DOHH2 (cell line): Measurements from ENCODE around the gene PSMD4.

ENCODE experiments used
- H3F3A ChIP-seq: fragments of 200-600 bp; sonication (generic), shearing (Covaris generic); 2 replicates; pipeline ENCODE4 v1.6.0; 2016; ENCODE audit warnings: antibody characterized with exemption, mild to moderate bottlenecking; ENCODE audit not compliant: control insufficient read depth, insufficient read depth
- H3K27ac ChIP-seq: fragments of 200-600 bp; sonication (generic); 2 replicates; pipeline ENCODE4 v1.5.1; 2014; ENCODE audit warnings: low read depth, mild to moderate bottlenecking, low read length, moderate library complexity
- H3K27me3 ChIP-seq: fragments of 200-600 bp; sonication (generic); 2 replicates; pipeline ENCODE4 v1.6.1; 2014; ENCODE audit warnings: mild to moderate bottlenecking, low read length, mixed read lengths; ENCODE audit not compliant: control insufficient read depth
- H3K36me3 ChIP-seq: fragments of 200-600 bp; sonication (generic); 2 replicates; pipeline ENCODE4 v1.6.1; 2014; ENCODE audit warnings: mild to moderate bottlenecking, low read length, moderate library complexity, mixed read lengths; ENCODE audit not compliant: control insufficient read depth
- H3K4me1 ChIP-seq: fragments of 200-600 bp; sonication (generic); 2 replicates; pipeline ENCODE4 v1.6.1; 2014; ENCODE audit warnings: mild to moderate bottlenecking, low read length, mixed read lengths; ENCODE audit not compliant: control insufficient read depth
- H3K4me2 ChIP-seq: fragments of 200-600 bp; sonication (generic); 2 replicates; pipeline ENCODE4 v1.6.0; 2014; ENCODE audit warnings: mild to moderate bottlenecking, low read length, moderate library complexity
- H3K4me3 ChIP-seq: fragments of 200-600 bp; sonication (generic); 2 replicates; pipeline ENCODE4 v1.5.1; 2014; ENCODE audit warnings: mild to moderate bottlenecking, low read length, mixed read lengths
- H3K79me2 ChIP-seq: fragments of 200-600 bp; sonication (generic); 2 replicates; pipeline ENCODE4 v1.6.1; 2014; ENCODE audit warnings: mild to moderate bottlenecking, low read length, mixed read lengths; ENCODE audit not compliant: control insufficient read depth
- H3K9me2 ChIP-seq: fragments of 200-600 bp; sonication (generic); replicated peaks from 2 replicates; pipeline ENCODE4 v1.6.1; 2014; ENCODE audit warnings: mild to moderate bottlenecking, low read length, mixed read lengths; ENCODE audit not compliant: control insufficient read depth
- H3K9me3 ChIP-seq: fragments of 200-600 bp; sonication (generic); 2 replicates; pipeline ENCODE4 v1.6.1; 2014; ENCODE audit warnings: antibody characterized with exemption, low read length, mixed read lengths; ENCODE audit not compliant: control insufficient read depth, insufficient read depth
- H4K20me1 ChIP-seq: fragments of 200-600 bp; sonication (generic); 2 replicates; pipeline ENCODE4 v1.6.0; 2014; ENCODE audit warnings: low read depth, mild to moderate bottlenecking, antibody characterized with exemption, low read length, moderate library complexity; ENCODE audit not compliant: control insufficient read depth, insufficient read depth
- CTCF ChIP-seq: fragments of 200-600 bp; sonication (generic); IDR thresholded peaks from one replicate; pipeline ENCODE4 v1.5.1; 2014; ENCODE audit warnings: antibody characterized with exemption, mild to moderate bottlenecking, low read depth, low read length; ENCODE audit not compliant: poor library complexity, severe bottlenecking
- EZH2phosphoT487 ChIP-seq: fragments of 200-600 bp; sonication (generic); IDR thresholded peaks from 2 replicates; pipeline ENCODE4 v1.6.1; 2017; ENCODE audit warnings: borderline replicate concordance, mild to moderate bottlenecking, antibody characterized with exemption, low read length, moderate library complexity, mixed read lengths

The PSMD4 gene

GRCh38 chr1:151246786-151247185 lies 7.7 kb upstream of the PSMD4 start:
- Histone ChIP-seq H4K20me1 (no peaks in the 10 kb centered on the region), H3K4me3 (no peak overlapping the region), H3K9me3 (no peaks in the 10 kb centered on the region), H3F3A (peaks cover 18% of the 10 kb centered on the region), H3K27ac (no peak overlapping the region), H3K27me3 (no peaks in the 10 kb centered on the region), H3K4me1 (no peaks in the 10 kb centered on the region), H3K79me2 (no peaks in the 10 kb centered on the region), H3K9me2 (no peaks in the 10 kb centered on the region), H3K36me3 (peaks cover 73% of the 10 kb centered on the region), H3K4me2 (no peak overlapping the region)
- no peak for TF ChIP-seq CTCF
- TF ChIP-seq EZH2phosphoT487, result no peak

- H3K9me2 ChIP-seq, result no peaks in the 10 kb centered on the region
- H3K36me3 ChIP-seq, result peaks cover 22% of the 10 kb centered on the region
- no peak overlapping the region for H3K4me3 ChIP-seq
- peaks cover 23% of the 10 kb centered on the region for H3F3A ChIP-seq
- no peaks in the 10 kb centered on the region for H3K27me3 ChIP-seq
- H3K4me1 ChIP-seq, result peaks cover 10% of the 10 kb centered on the region
- no peaks in the 10 kb centered on the region for H4K20me1 ChIP-seq
- no peaks in the 10 kb centered on the region for H3K9me3 ChIP-seq
- peak; percentile 89 for TF ChIP-seq CTCF
- no peak for TF ChIP-seq EZH2phosphoT487
- H3K4me2 ChIP-seq, result no peak overlapping the region
- H3K79me2 ChIP-seq, result peaks cover 26% of the 10 kb centered on the region
- H3K27ac ChIP-seq, result no peak overlapping the region
These were observed 2.7 kb upstream of the PSMD4 start for GRCh38 chr1:151251656-151252470.

- peaks cover 12% of the 10 kb centered on the region for H3F3A ChIP-seq
- peaks cover 61% of the 10 kb centered on the region for H3K79me2 ChIP-seq
- peak overlapping the region; percentile 31 for H3K27ac ChIP-seq
These were observed 847 bp downstream of the PSMD4 start for GRCh38 chr1:151255381-151255780.

More at GRCh38 chr1:151255381-151255780, 847 bp downstream of the PSMD4 start:
- TF ChIP-seq EZH2phosphoT487 (no peak), CTCF (no peak)
- Histone ChIP-seq H3K4me1 (peaks cover 10% of the 10 kb centered on the region), H3K4me2 (peak overlapping the region; percentile 71), H3K9me2 (no peaks in the 10 kb centered on the region), H3K36me3 (peaks cover 2% of the 10 kb centered on the region), H3K4me3 (peak overlapping the region; percentile 81), H3K9me3 (no peaks in the 10 kb centered on the region), H3K27me3 (no peaks in the 10 kb centered on the region), H4K20me1 (no peaks in the 10 kb centered on the region)
